OCI-LY3 (cell line): ENCODE measurements around the gene MAGI1.

Source experiments
- EZH2phosphoT487 ChIP-seq: fragments of 200-600 bp; shearing (Covaris generic); IDR thresholded peaks from 2 replicates; pipeline ENCODE4 v1.6.1; 2018; ENCODE audit warnings: antibody characterized with exemption, mixed run types, low read depth
- TF ChIP-seq, protein P1 (sequence below): fragments of 200-600, 300-600 bp; sonication (generic); IDR thresholded peaks from 2 replicates; pipeline ENCODE4 v1.5.1; 2014; ENCODE audit warnings: antibody characterized with exemption, low read length, low read depth

GRCh38 chr3:65412588-65412987 is 626.1 kb downstream of the MAGI1 start:
- TF ChIP-seq, protein P1, sequence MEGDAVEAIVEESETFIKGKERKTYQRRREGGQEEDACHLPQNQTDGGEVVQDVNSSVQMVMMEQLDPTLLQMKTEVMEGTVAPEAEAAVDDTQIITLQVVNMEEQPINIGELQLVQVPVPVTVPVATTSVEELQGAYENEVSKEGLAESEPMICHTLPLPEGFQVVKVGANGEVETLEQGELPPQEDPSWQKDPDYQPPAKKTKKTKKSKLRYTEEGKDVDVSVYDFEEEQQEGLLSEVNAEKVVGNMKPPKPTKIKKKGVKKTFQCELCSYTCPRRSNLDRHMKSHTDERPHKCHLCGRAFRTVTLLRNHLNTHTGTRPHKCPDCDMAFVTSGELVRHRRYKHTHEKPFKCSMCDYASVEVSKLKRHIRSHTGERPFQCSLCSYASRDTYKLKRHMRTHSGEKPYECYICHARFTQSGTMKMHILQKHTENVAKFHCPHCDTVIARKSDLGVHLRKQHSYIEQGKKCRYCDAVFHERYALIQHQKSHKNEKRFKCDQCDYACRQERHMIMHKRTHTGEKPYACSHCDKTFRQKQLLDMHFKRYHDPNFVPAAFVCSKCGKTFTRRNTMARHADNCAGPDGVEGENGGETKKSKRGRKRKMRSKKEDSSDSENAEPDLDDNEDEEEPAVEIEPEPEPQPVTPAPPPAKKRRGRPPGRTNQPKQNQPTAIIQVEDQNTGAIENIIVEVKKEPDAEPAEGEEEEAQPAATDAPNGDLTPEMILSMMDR: peak; percentile 41
- no peak for TF ChIP-seq EZH2phosphoT487
